Raji (cell line): ENCODE results near the gene CFAP97.

Source experiments
- POLR2A ChIP-seq: IDR thresholded peaks from 2 replicates; pipeline ENCODE4 v1.6.1; 2011; ENCODE audit warnings: low read depth, low read length, control low read depth; ENCODE audit not compliant: insufficient read depth

The CFAP97 gene

GRCh38 chr4:185141777-185142176 is 62.0 kb downstream of the CFAP97 start:
- no peak for TF ChIP-seq POLR2A

- no peak for TF ChIP-seq POLR2A
Observed at GRCh38 chr4:185139736-185140135, 64.1 kb downstream of the CFAP97 start.

GRCh38 chr4:185138161-185138560 is 65.6 kb downstream of the CFAP97 start:
- TF ChIP-seq POLR2A = no peak

GRCh38 chr4:185137233-185137925 is 66.4 kb downstream of the CFAP97 start:
- TF ChIP-seq POLR2A = no peak

- no peak for TF ChIP-seq POLR2A
Observed at GRCh38 chr4:185134307-185134869, 69.4 kb downstream of the CFAP97 start.

GRCh38 chr4:185128272-185129119 is 75.3 kb downstream of the CFAP97 start:
- no peak for TF ChIP-seq POLR2A

- TF ChIP-seq POLR2A = no peak
Observed at GRCh38 chr4:185127021-185127925, 76.5 kb downstream of the CFAP97 start.

- no peak for TF ChIP-seq POLR2A
Observed at GRCh38 chr4:185124006-185124405, 79.8 kb downstream of the CFAP97 start.

GRCh38 chr4:185122681-185123345 is 81.0 kb downstream of the CFAP97 start:
- no peak for TF ChIP-seq POLR2A

- no peak for TF ChIP-seq POLR2A
Observed at GRCh38 chr4:185120631-185120946, 83.2 kb downstream of the CFAP97 start.

GRCh38 chr4:185119927-185120630 is 83.7 kb downstream of the CFAP97 start:
- TF ChIP-seq POLR2A = no peak

GRCh38 chr4:185118876-185119275 is 84.9 kb downstream of the CFAP97 start:
- no peak for TF ChIP-seq POLR2A

- no peak for TF ChIP-seq POLR2A
Observed at GRCh38 chr4:185117300-185117934, 86.4 kb downstream of the CFAP97 start.
